ENCODE measurements around the gene SLK.

- TF ChIP-seq CTCF (IDR thresholded peaks at IDR 0.05) (no peak), POLR2A (IDR thresholded peaks at IDR 0.05) (no peak)
Observed at GRCh38 chr10:103986360-103986759, 19.4 kb downstream of the SLK start.
